Naive thymus-derived CD8-positive, alpha-beta T cell (primary cell): ENCODE results near the gene ROR1. TPM values are rescaled to one million over a fixed set of nuclear protein-coding genes. Genes with fewer than 3 reads are reported as not detected.

Experiments used
- ATAC-seq, 2 donors: fragments of 150-1000 bp; cut with Tn5 transposase in 1 of 2; sonication (Bioruptor Pico), chemical (Tn5 transposase) in 1 of 2; 1 replicate in 1 of 2; 2 replicates in 1 of 2; pipeline ENCODE4 v1.10.0; 2021; ENCODE audit warnings: mild to moderate bottlenecking in 2 of 2, moderate library complexity in 2 of 2
- POLR2A ChIA-PET: fragments of 350-600 bp; sonication (Branson Sonifier 250); formaldehyde crosslinking; loops from one replicate; lab custom pipeline; 2021; ENCODE audit warnings: antibody characterized with exemption; lab: Charles Lee
- DNase-seq, 10 donors: peaks; one replicate each; pipeline versions ENCODE4 v3.0.0 to v3.0.0-alpha.2; 2020 to 2022
- H3K27ac Mint-ChIP-seq, 10 donors: one replicate each; pipeline ENCODE4 v1.8.0; 2020 to 2022; ENCODE audit warnings: mild to moderate bottlenecking in 10 of 10, mixed read lengths in 10 of 10, moderate library complexity in 4 of 10, inconsistent platforms in 1 of 10
- H3K27me3 Mint-ChIP-seq, 5 donors: one replicate each; pipeline ENCODE4 v1.8.0; 2021 to 2022; ENCODE audit warnings: mixed read lengths in 5 of 5
- H3K36me3 Mint-ChIP-seq, 3 donors: one replicate each; pipeline ENCODE4 v1.8.0; 2020 to 2022; ENCODE audit warnings: mixed read lengths in 3 of 3, mild to moderate bottlenecking in 2 of 3, inconsistent platforms in 1 of 3
- H3K4me1 Mint-ChIP-seq, 4 donors: one replicate each; pipeline ENCODE4 v1.8.0; 2021 to 2022; ENCODE audit warnings: mixed read lengths in 4 of 4
- H3K4me3 Mint-ChIP-seq, 10 donors: one replicate each; pipeline ENCODE4 v1.8.0; 2020 to 2022; ENCODE audit warnings: mild to moderate bottlenecking in 10 of 10, mixed read lengths in 10 of 10, moderate library complexity in 6 of 10, inconsistent platforms in 1 of 10
- H3K9me3 Mint-ChIP-seq, 9 donors: one replicate each; pipeline ENCODE4 v1.8.0; 2020 to 2022; ENCODE audit warnings: mixed read lengths in 9 of 9, mild to moderate bottlenecking in 3 of 9, inconsistent platforms in 1 of 9, moderate library complexity in 1 of 9
- polyA plus RNA-seq, 3 donors: library from polyadenylated mRNA; unstranded; fragments of 300-500 nt; fragmentation: Illumina TruSeq; gene quantifications; one replicate each; pipeline ENCODE4 v1.2.3, GENCODE V29; 2021
- total RNA-seq, 8 experiments: library from RNA in 2 of 8; stranded (reverse) in 2 of 8; gene quantifications; one replicate each; pipeline ENCODE4 v1.2.3 and lab custom pipeline; 2021 to 2026

ROR1 gene
- total and polyA plus RNA-seq, 5 experiments from 2014 or later = 0.44 to 0.80 TPM; not detected in 3

- DNase-seq (no peak), ATAC-seq (no peak)
- Mint-ChIP-seq H3K4me1 (no peaks in the 10 kb centered on the region), H3K9me3 (no peaks in the 10 kb centered on the region), H3K36me3 (no peaks in the 10 kb centered on the region), H3K27me3 (peaks cover 0 to 22% (median 3%) of the 10 kb centered on the region in 5 donors), H3K4me3 (no peak overlapping the region), H3K27ac (no peak overlapping the region)
- POLR2A ChIA-PET = no interaction called here
Observed at GRCh38 chr1:64038119-64038518, 264.3 kb downstream of the ROR1 start.

- H3K9me3 Mint-ChIP-seq = no peaks in the 10 kb centered on the region
- POLR2A ChIA-PET = no interaction called here
- H3K36me3 Mint-ChIP-seq = no peaks in the 10 kb centered on the region
- H3K27ac Mint-ChIP-seq = no peak overlapping the region
- peaks cover 0 to 22% (median 3%) of the 10 kb centered on the region in 5 donors for H3K27me3 Mint-ChIP-seq
- ATAC-seq (no peak), DNase-seq (no peak)
- no peak overlapping the region for H3K4me3 Mint-ChIP-seq
- H3K4me1 Mint-ChIP-seq = no peaks in the 10 kb centered on the region
Observed at GRCh38 chr1:64038965-64039364, 265.1 kb downstream of the ROR1 start.

- peaks cover 0 to 22% (median 3%) of the 10 kb centered on the region in 5 donors for H3K27me3 Mint-ChIP-seq
- H3K9me3 Mint-ChIP-seq = no peaks in the 10 kb centered on the region
- no peaks in the 10 kb centered on the region for H3K36me3 Mint-ChIP-seq
- no peak overlapping the region for H3K27ac Mint-ChIP-seq
- POLR2A ChIA-PET = no interaction called here
- DNase-seq (no peak), ATAC-seq (no peak)
- no peaks in the 10 kb centered on the region for H3K4me1 Mint-ChIP-seq
- H3K4me3 Mint-ChIP-seq = no peak overlapping the region
Observed at GRCh38 chr1:64039390-64039926, 265.6 kb downstream of the ROR1 start.

- Mint-ChIP-seq H3K27ac (no peak overlapping the region), H3K27me3 (peaks cover 0 to 19% (median 2%) of the 10 kb centered on the region in 5 donors), H3K4me1 (no peaks in the 10 kb centered on the region), H3K36me3 (no peaks in the 10 kb centered on the region), H3K9me3 (no peaks in the 10 kb centered on the region), H3K4me3 (no peak overlapping the region)
- DNase-seq = no peak
- POLR2A ChIA-PET = no interaction called here
- ATAC-seq = no peak
Observed at GRCh38 chr1:64041371-64042131, 267.7 kb downstream of the ROR1 start.

- DNase-seq (no peak), ATAC-seq (no peak)
- Mint-ChIP-seq H3K27ac (no peak overlapping the region), H3K36me3 (no peaks in the 10 kb centered on the region), H3K4me1 (no peaks in the 10 kb centered on the region), H3K9me3 (no peaks in the 10 kb centered on the region), H3K27me3 (peaks cover 0 to 17% (median 4%) of the 10 kb centered on the region in 5 donors), H3K4me3 (no peak overlapping the region)
- POLR2A ChIA-PET = no interaction called here
Observed at GRCh38 chr1:64042331-64043100, 268.7 kb downstream of the ROR1 start.

- POLR2A ChIA-PET = no interaction called here
- Mint-ChIP-seq H3K27ac (no peak overlapping the region), H3K9me3 (no peaks in the 10 kb centered on the region), H3K4me1 (no peaks in the 10 kb centered on the region), H3K4me3 (no peak overlapping the region), H3K36me3 (no peaks in the 10 kb centered on the region), H3K27me3 (peaks cover 0 to 11% (median 4%) of the 10 kb centered on the region in 5 donors)
- ATAC-seq (no peak), DNase-seq (no peak)
Observed at GRCh38 chr1:64043288-64043687, 269.5 kb downstream of the ROR1 start.

GRCh38 chr1:64043976-64044375, 270.2 kb downstream of the ROR1 start:
- ATAC-seq = no peak
- Mint-ChIP-seq H3K4me3 (no peak overlapping the region), H3K9me3 (no peaks in the 10 kb centered on the region), H3K4me1 (no peaks in the 10 kb centered on the region), H3K27me3 (peaks cover 0 to 9% (median 0%) of the 10 kb centered on the region in 5 donors), H3K27ac (no peak overlapping the region), H3K36me3 (no peaks in the 10 kb centered on the region)
- DNase-seq = no peak
- POLR2A ChIA-PET = no interaction called here

GRCh38 chr1:64046243-64046642, 272.4 kb downstream of the ROR1 start:
- POLR2A ChIA-PET = no interaction called here
- H3K4me1 Mint-ChIP-seq = no peaks in the 10 kb centered on the region
- no peak overlapping the region for H3K4me3 Mint-ChIP-seq
- H3K27me3 Mint-ChIP-seq = peaks cover 0 to 7% (median 0%) of the 10 kb centered on the region in 5 donors
- no peak overlapping the region for H3K27ac Mint-ChIP-seq
- no peaks in the 10 kb centered on the region for H3K36me3 Mint-ChIP-seq
- H3K9me3 Mint-ChIP-seq = no peaks in the 10 kb centered on the region
- ATAC-seq (no peak), DNase-seq (no peak)

- no peaks in the 10 kb centered on the region for H3K9me3 Mint-ChIP-seq
- ATAC-seq = no peak
- POLR2A ChIA-PET = no interaction called here
- no peak overlapping the region for H3K4me3 Mint-ChIP-seq
- no peak for DNase-seq
- no peaks in the 10 kb centered on the region for H3K4me1 Mint-ChIP-seq
- no peak overlapping the region for H3K27ac Mint-ChIP-seq
- H3K36me3 Mint-ChIP-seq = no peaks in the 10 kb centered on the region
- peaks cover 0 to 6% (median 0%) of the 10 kb centered on the region in 5 donors for H3K27me3 Mint-ChIP-seq
Observed at GRCh38 chr1:64046891-64047290, 273.1 kb downstream of the ROR1 start.

- ATAC-seq (no peak), DNase-seq (no peak)
- Mint-ChIP-seq H3K4me3 (no peak overlapping the region), H3K36me3 (no peaks in the 10 kb centered on the region), H3K9me3 (no peaks in the 10 kb centered on the region), H3K4me1 (no peaks in the 10 kb centered on the region), H3K27ac (no peak overlapping the region), H3K27me3 (peaks cover 0 to 5% (median 0%) of the 10 kb centered on the region in 5 donors)
- POLR2A ChIA-PET = no interaction called here
Observed at GRCh38 chr1:64047549-64047996, 273.8 kb downstream of the ROR1 start.

GRCh38 chr1:64049900-64050540, 276.2 kb downstream of the ROR1 start:
- Mint-ChIP-seq H3K27me3 (peaks cover 0 to 5% (median 0%) of the 10 kb centered on the region in 5 donors), H3K27ac (no peak overlapping the region), H3K36me3 (no peaks in the 10 kb centered on the region), H3K9me3 (no peaks in the 10 kb centered on the region), H3K4me1 (no peaks in the 10 kb centered on the region), H3K4me3 (no peak overlapping the region)
- DNase-seq = no peak
- POLR2A ChIA-PET = no interaction called here
- ATAC-seq = no peak

GRCh38 chr1:64050601-64051000, 276.8 kb downstream of the ROR1 start:
- no peak for ATAC-seq
- Mint-ChIP-seq H3K4me3 (no peak overlapping the region), H3K4me1 (no peaks in the 10 kb centered on the region), H3K9me3 (no peaks in the 10 kb centered on the region), H3K27me3 (peaks cover 0 to 5% (median 0%) of the 10 kb centered on the region in 5 donors), H3K36me3 (no peaks in the 10 kb centered on the region), H3K27ac (no peak overlapping the region)
- DNase-seq = no peak
- POLR2A ChIA-PET = no interaction called here

- Mint-ChIP-seq H3K27me3 (peaks cover 0 to 5% (median 0%) of the 10 kb centered on the region in 5 donors), H3K4me3 (no peak overlapping the region), H3K27ac (no peak overlapping the region), H3K36me3 (no peaks in the 10 kb centered on the region), H3K9me3 (no peaks in the 10 kb centered on the region), H3K4me1 (no peaks in the 10 kb centered on the region)
- POLR2A ChIA-PET = no interaction called here
- no peak for DNase-seq
- no peak for ATAC-seq
Observed at GRCh38 chr1:64051796-64052195, 278.0 kb downstream of the ROR1 start.
